ENCODE data around the gene HSDL2.
"Not testable (repeated sequence)": the region's sequence is repeated elsewhere in the genome, so short reads cannot be mapped to it uniquely, and the experiment has no call there.

HSDL2 gene

DNA sequence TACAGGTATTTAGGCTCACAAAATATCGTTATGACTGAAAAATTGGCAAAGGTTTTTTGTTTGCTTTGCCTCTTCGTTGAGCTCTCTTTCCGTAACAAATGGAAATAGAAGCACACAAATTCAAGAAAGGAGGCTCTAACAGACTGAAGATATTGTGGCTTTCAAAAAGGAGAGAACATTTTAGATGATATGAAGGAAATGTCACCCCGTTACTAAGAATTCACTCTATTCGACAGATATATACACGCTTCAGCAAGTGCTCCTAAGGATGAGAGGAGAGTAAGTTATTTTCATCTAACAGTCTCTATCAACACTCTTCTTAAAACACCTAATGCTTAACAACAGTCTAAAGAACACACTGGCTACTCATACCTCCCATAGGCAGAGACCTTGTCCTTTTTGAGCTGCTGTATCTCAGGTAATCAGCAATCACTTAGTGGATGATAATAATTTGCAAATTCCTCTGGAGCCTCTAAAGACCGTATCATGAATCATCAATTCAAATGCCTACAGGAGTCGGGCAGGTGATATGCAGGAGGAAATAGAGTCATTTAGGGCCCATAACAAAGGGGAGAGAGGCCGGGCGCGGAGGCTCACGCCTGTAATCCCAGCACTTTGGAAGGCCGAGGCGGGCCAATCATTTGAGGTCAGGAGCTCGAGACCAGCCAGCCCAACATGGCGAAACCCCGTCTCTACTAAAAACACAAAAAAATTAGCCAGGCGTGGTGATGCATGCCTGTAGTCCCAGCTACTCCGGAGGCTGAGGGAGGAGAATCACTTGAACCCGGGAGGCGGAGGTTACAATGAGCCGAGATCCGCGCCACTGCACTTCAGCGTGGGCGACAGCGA, 1.4 kb upstream of the HSDL2 start:
- H3K27ac ChIP-seq (ENCODE audit: low read depth in 2 of 2, low read length in 2 of 2): peak overlapping the region; percentile 98 to 99
- H3K4me1 ChIP-seq (ENCODE audit: control insufficient read depth in 2 of 2, insufficient read depth in 2 of 2, low read length in 2 of 2): peaks cover 8 to 17% of the 10 kb centered on the region in 2 donors
- H3K27me3 ChIP-seq (ENCODE audit: control insufficient read depth in 2 of 2, insufficient read depth in 2 of 2, low read length in 2 of 2): no peaks in the 10 kb centered on the region

GRCh38 chr9:112379177-112380101, 469 bp upstream of the HSDL2 start:
- H3K9ac ChIP-seq (ENCODE audit: low read depth in 1 of 2, low read length in 2 of 2): peak overlapping the region; percentile 95 to 96
- H3K4me1 ChIP-seq (ENCODE audit: control insufficient read depth in 2 of 2, insufficient read depth in 2 of 2, low read length in 2 of 2): peaks cover 8 to 18% of the 10 kb centered on the region in 2 donors
- H3K27me3 ChIP-seq (ENCODE audit: control insufficient read depth in 2 of 2, insufficient read depth in 2 of 2, low read length in 2 of 2): no peaks in the 10 kb centered on the region
- no peaks in the 10 kb centered on the region for H3K9me3 ChIP-seq (ENCODE audit: control insufficient read depth in 2 of 2, low read length in 2 of 2)
- no peaks in the 10 kb centered on the region for H3K36me3 ChIP-seq (ENCODE audit: control insufficient read depth in 2 of 2, insufficient read depth in 2 of 2, low read length in 2 of 2)
- H3K27ac ChIP-seq (ENCODE audit: low read depth in 2 of 2, low read length in 2 of 2): peak overlapping the region; percentile 98 to 99
- peak overlapping the region; percentile 90 to 96 for H3K4me3 ChIP-seq (ENCODE audit: low read length in 2 of 2)

More for the DNA sequence above, 1.4 kb upstream of the HSDL2 start:
- Histone ChIP-seq H3K36me3 (ENCODE audit: control insufficient read depth in 2 of 2, insufficient read depth in 2 of 2, low read length in 2 of 2) (no peaks in the 10 kb centered on the region), H3K9ac (ENCODE audit: low read depth in 1 of 2, low read length in 2 of 2) (peak overlapping the region; percentile 95 to 96), H3K9me3 (ENCODE audit: control insufficient read depth in 2 of 2, low read length in 2 of 2) (no peaks in the 10 kb centered on the region), H3K4me3 (ENCODE audit: low read length in 2 of 2) (peak overlapping the region; percentile 90 to 96)

GRCh38 chr9:112380825-112381221, 915 bp downstream of the HSDL2 start:
- Histone ChIP-seq H3K27me3 (ENCODE audit: control insufficient read depth in 2 of 2, insufficient read depth in 2 of 2, low read length in 2 of 2) (no peaks in the 10 kb centered on the region), H3K9ac (ENCODE audit: low read depth in 1 of 2, low read length in 2 of 2) (peak overlapping the region in 1 of 2 donors; percentile 79), H3K9me3 (ENCODE audit: control insufficient read depth in 2 of 2, low read length in 2 of 2) (no peaks in the 10 kb centered on the region), H3K4me1 (ENCODE audit: control insufficient read depth in 2 of 2, insufficient read depth in 2 of 2, low read length in 2 of 2) (peaks cover 8 to 22% of the 10 kb centered on the region in 2 donors), H3K4me3 (ENCODE audit: low read length in 2 of 2) (peak overlapping the region; percentile 78 to 89), H3K36me3 (ENCODE audit: control insufficient read depth in 2 of 2, insufficient read depth in 2 of 2, low read length in 2 of 2) (no peaks in the 10 kb centered on the region), H3K27ac (ENCODE audit: low read depth in 2 of 2, low read length in 2 of 2) (no peak overlapping the region)

DNA sequence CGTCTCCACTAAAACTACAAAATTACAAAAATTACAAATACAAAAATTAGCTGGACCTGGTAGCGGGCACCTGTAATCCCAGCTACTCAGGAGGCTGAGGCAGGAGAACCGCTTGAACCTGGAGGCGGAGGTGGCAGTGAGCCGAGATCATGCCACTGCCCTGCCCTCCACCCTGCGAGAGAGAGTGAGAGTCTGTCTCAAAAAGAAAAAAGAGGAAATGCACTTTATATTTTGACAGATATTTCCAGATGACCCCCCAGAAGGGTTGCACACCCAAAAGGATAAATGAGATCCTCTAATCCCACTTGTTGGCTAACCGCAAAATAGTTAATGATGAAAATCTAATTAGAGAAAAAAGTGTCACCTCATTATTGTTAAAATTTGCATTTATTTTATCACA, 2.2 kb downstream of the HSDL2 start:
- no peaks in the 10 kb centered on the region for H3K36me3 ChIP-seq (ENCODE audit: control insufficient read depth in 2 of 2, insufficient read depth in 2 of 2, low read length in 2 of 2)
- no peaks in the 10 kb centered on the region for H3K27me3 ChIP-seq (ENCODE audit: control insufficient read depth in 2 of 2, insufficient read depth in 2 of 2, low read length in 2 of 2)
- no peaks in the 10 kb centered on the region for H3K9me3 ChIP-seq (ENCODE audit: control insufficient read depth in 2 of 2, low read length in 2 of 2)
- H3K27ac ChIP-seq (ENCODE audit: low read depth in 2 of 2, low read length in 2 of 2): no peak overlapping the region
- no peak overlapping the region for H3K4me3 ChIP-seq (ENCODE audit: low read length in 2 of 2)
- H3K4me1 ChIP-seq (ENCODE audit: control insufficient read depth in 2 of 2, insufficient read depth in 2 of 2, low read length in 2 of 2): peaks cover 8 to 22% of the 10 kb centered on the region in 2 donors
- no peak overlapping the region for H3K9ac ChIP-seq (ENCODE audit: low read depth in 1 of 2, low read length in 2 of 2)

DNA sequence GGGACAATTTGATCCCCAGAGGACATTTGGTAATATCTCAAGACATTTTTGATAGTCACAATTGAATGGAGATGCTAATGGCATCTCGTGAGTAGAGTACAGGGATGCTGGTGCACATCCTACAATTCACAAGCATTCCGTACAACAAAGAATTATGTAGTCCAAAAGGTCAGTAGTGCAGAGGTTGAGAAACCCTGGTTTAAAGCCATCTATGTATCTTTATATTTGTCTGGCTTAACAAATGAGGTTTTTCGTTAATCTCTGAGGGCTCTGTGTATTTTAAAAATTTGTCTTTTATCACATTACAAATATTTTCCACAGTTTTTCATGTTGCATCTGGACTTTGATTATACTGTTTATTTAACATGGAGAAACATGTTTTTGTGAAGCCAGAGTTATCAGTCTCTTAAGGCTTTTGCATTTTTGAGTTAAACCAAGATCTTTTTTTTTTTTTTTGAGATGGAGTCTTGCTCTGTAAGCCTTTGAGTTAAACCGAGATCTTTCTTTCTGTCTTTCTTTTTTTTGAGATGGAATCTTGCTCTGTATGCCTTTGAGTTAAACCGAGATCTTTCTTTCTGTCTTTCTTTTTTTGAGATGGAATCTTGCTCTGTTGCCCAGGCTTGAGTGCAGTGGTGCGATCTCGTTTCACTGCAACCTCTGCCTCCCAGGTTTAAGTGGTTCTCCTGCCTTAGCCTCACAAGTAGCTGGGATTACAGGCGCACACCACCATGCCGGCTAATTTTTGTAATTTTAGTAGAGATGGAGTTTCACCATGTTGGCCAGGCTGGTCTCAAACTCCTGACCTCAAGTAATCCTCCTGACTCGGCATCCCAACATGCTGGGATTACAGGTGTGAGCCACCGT, 2.8 kb downstream of the HSDL2 start:
- Histone ChIP-seq H3K36me3 (ENCODE audit: control insufficient read depth in 2 of 2, insufficient read depth in 2 of 2, low read length in 2 of 2) (no peaks in the 10 kb centered on the region), H3K9ac (ENCODE audit: low read depth in 1 of 2, low read length in 2 of 2) (no peak overlapping the region), H3K4me1 (ENCODE audit: control insufficient read depth in 2 of 2, insufficient read depth in 2 of 2, low read length in 2 of 2) (peaks cover 8 to 21% of the 10 kb centered on the region in 2 donors), H3K27me3 (ENCODE audit: control insufficient read depth in 2 of 2, insufficient read depth in 2 of 2, low read length in 2 of 2) (no peaks in the 10 kb centered on the region), H3K9me3 (ENCODE audit: control insufficient read depth in 2 of 2, low read length in 2 of 2) (no peaks in the 10 kb centered on the region), H3K27ac (ENCODE audit: low read depth in 2 of 2, low read length in 2 of 2) (no peak overlapping the region), H3K4me3 (ENCODE audit: low read length in 2 of 2) (no peak overlapping the region)

DNA sequence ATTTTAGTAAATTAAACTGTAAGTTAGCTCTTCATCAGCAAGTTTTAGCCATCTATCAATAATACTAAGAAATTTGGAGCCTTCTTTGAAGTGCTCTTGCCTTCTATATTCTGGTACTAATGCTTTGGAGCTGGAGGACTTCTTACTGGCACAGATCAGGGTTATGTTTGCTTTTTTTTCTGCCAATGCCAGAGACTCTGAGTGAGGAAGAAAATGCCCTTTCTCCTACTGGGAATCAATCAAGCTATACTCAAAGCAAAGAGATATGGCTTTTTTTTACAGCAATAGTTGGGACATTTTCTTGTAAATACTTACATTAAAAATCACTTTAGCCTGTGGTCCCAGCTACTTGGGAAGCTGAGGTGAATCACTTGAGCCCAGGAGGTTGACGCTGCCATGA, 4.3 kb downstream of the HSDL2 start:
- peaks cover 0 to 10% of the 10 kb centered on the region in 2 donors for H3K4me1 ChIP-seq (ENCODE audit: control insufficient read depth in 2 of 2, insufficient read depth in 2 of 2, low read length in 2 of 2)

DNA sequence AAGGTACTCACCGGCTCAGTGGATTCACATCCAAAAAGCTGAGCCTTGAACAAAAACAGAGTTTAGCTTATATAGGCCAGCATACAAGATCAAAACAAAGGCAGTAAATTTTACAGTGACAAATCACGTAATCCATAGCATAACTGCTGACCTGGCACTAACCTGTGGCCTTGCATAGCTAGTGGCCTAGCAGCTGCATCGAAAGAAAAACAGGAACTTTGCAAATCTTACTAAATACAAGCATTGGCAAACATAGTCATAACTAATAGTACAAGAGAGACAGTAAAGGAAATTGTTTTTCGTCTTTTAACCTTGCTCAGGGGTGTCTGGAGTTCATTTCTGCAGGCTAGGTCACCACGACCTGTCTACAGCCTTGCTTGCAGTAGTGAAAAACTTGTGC, 4.8 kb downstream of the HSDL2 start:
- Histone ChIP-seq H3K9ac (ENCODE audit: low read depth in 1 of 2, low read length in 2 of 2) (no peak overlapping the region), H3K4me3 (ENCODE audit: low read length in 2 of 2) (no peak overlapping the region), H3K27me3 (ENCODE audit: control insufficient read depth in 2 of 2, insufficient read depth in 2 of 2, low read length in 2 of 2) (no peaks in the 10 kb centered on the region), H3K4me1 (ENCODE audit: control insufficient read depth in 2 of 2, insufficient read depth in 2 of 2, low read length in 2 of 2) (peaks cover 0 to 10% of the 10 kb centered on the region in 2 donors), H3K9me3 (ENCODE audit: control insufficient read depth in 2 of 2, low read length in 2 of 2) (no peaks in the 10 kb centered on the region), H3K36me3 (ENCODE audit: control insufficient read depth in 2 of 2, insufficient read depth in 2 of 2, low read length in 2 of 2) (no peaks in the 10 kb centered on the region), H3K27ac (ENCODE audit: low read depth in 2 of 2, low read length in 2 of 2) (no peak overlapping the region)

More for the DNA sequence above, 4.3 kb downstream of the HSDL2 start:
- no peaks in the 10 kb centered on the region for H3K36me3 ChIP-seq (ENCODE audit: control insufficient read depth in 2 of 2, insufficient read depth in 2 of 2, low read length in 2 of 2)
- no peak overlapping the region for H3K4me3 ChIP-seq (ENCODE audit: low read length in 2 of 2)
- H3K9ac ChIP-seq (ENCODE audit: low read depth in 1 of 2, low read length in 2 of 2): no peak overlapping the region
- H3K9me3 ChIP-seq (ENCODE audit: control insufficient read depth in 2 of 2, low read length in 2 of 2): no peaks in the 10 kb centered on the region
- H3K27me3 ChIP-seq (ENCODE audit: control insufficient read depth in 2 of 2, insufficient read depth in 2 of 2, low read length in 2 of 2): no peaks in the 10 kb centered on the region
- no peak overlapping the region for H3K27ac ChIP-seq (ENCODE audit: low read depth in 2 of 2, low read length in 2 of 2)

DNA sequence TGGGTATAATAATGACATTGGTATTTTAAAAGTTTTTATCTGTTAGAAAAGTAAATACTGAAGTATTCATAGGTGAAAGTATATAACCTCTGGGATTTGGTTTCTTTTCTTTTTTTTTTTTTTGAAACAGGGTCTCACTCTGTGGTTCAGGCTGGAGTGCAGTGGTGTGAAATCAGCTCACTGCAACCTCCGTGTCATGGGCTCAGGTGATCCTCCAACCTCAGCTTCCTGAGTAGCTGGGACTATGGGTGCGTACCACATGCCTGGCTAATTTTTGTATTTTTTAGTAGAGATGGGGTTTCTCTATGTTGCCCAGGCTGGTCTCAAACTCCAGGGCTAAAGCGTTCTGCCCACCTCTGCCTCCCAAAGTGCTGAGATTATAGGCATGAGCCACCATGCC, 7.2 kb downstream of the HSDL2 start:
- Histone ChIP-seq H3K9me3 (ENCODE audit: control insufficient read depth in 2 of 2, low read length in 2 of 2) (no peaks in the 10 kb centered on the region), H3K36me3 (ENCODE audit: control insufficient read depth in 2 of 2, insufficient read depth in 2 of 2, low read length in 2 of 2) (no peaks in the 10 kb centered on the region), H3K9ac (ENCODE audit: low read depth in 1 of 2, low read length in 2 of 2) (no peak overlapping the region), H3K27me3 (ENCODE audit: control insufficient read depth in 2 of 2, insufficient read depth in 2 of 2, low read length in 2 of 2) (no peaks in the 10 kb centered on the region), H3K27ac (ENCODE audit: low read depth in 2 of 2, low read length in 2 of 2) (no peak overlapping the region), H3K4me3 (ENCODE audit: low read length in 2 of 2) (no peak overlapping the region), H3K4me1 (ENCODE audit: control insufficient read depth in 2 of 2, insufficient read depth in 2 of 2, low read length in 2 of 2) (peaks cover 0 to 4% of the 10 kb centered on the region in 2 donors)

- not testable (repeated sequence) for H3K9ac ChIP-seq (ENCODE audit: low read depth in 1 of 2, low read length in 2 of 2)
Observed at GRCh38 chr9:112389897-112390296, 10.0 kb downstream of the HSDL2 start.

More at GRCh38 chr9:112389897-112390296, 10.0 kb downstream of the HSDL2 start:
- not testable (repeated sequence) for H3K4me3 ChIP-seq (ENCODE audit: low read length in 2 of 2); H3K9me3 ChIP-seq (ENCODE audit: control insufficient read depth in 2 of 2, low read length in 2 of 2); H3K27me3 ChIP-seq (ENCODE audit: control insufficient read depth in 2 of 2, insufficient read depth in 2 of 2, low read length in 2 of 2); H3K4me1 ChIP-seq (ENCODE audit: control insufficient read depth in 2 of 2, insufficient read depth in 2 of 2, low read length in 2 of 2); H3K27ac ChIP-seq (ENCODE audit: low read depth in 2 of 2, low read length in 2 of 2); H3K36me3 ChIP-seq (ENCODE audit: control insufficient read depth in 2 of 2, insufficient read depth in 2 of 2, low read length in 2 of 2)
